Thoracic aorta (tissue), 2 donors: ENCODE data around the gene BPIFA2. TPM values are rescaled to one million over a fixed set of nuclear protein-coding genes. Genes with fewer than 3 reads are reported as not detected.
"Not testable (repeated sequence)": the region's sequence is repeated elsewhere in the genome, so short reads cannot be mapped to it uniquely, and the experiment has no call there.

Source experiments
- ATAC-seq: fragments of 150-250 bp; one replicate; pipeline ENCODE4 v1.8.0; 2017; ENCODE audit warnings: low read depth; ENCODE audit not compliant: insufficient number of reproducible peaks, low FRiP score
- DNase-seq: peaks from one replicate; pipeline ENCODE4 v3.0.0-alpha.2; 2020; ENCODE audit warnings: low spot score
- H3K27ac ChIP-seq, 2 donors: fragments of 200-600 bp; sonication (generic); 1 replicate in 1 of 2; 2 replicates in 1 of 2; pipeline ENCODE4 v1.5.1; 2016; ENCODE audit warnings: mild to moderate bottlenecking in 2 of 2, moderate library complexity in 2 of 2
- H3K27me3 ChIP-seq: fragments of 200-600 bp; sonication (generic); replicated peaks from 2 replicates; pipeline ENCODE4 v1.6.0; 2016; ENCODE audit warnings: mild to moderate bottlenecking; ENCODE audit not compliant: insufficient read depth
- H3K36me3 ChIP-seq: fragments of 200-600 bp; sonication (generic); one replicate; pipeline ENCODE4 v1.5.1; 2016
- H3K4me1 ChIP-seq, 2 donors: fragments of 200-600 bp; sonication (generic); 1 replicate in 1 of 2; 2 replicates in 1 of 2; pipeline versions ENCODE4 v1.5.1 to v1.6.0; 2016; ENCODE audit warnings: low read depth in 2 of 2, mild to moderate bottlenecking in 1 of 2; ENCODE audit not compliant: control insufficient read depth in 1 of 2
- H3K4me3 ChIP-seq: fragments of 200-600 bp; sonication (generic); 2 replicates; pipeline ENCODE4 v1.5.1; 2016; ENCODE audit warnings: mild to moderate bottlenecking
- H3K9me3 ChIP-seq: fragments of 200-600 bp; sonication (generic); 2 replicates; pipeline ENCODE4 v1.5.1; 2016
- total RNA-seq, 2 donors: library from RNA; depleted of rRNA; stranded (reverse); fragments of >200 nt; gene quantifications; one replicate each; pipeline versions ENCODE4 v1.1.0 to v1.2.3, GENCODE V29; 2016
- TF ChIP-seq, protein P1 (sequence below): fragments of 200-600 bp; sonication (generic); IDR thresholded peaks from one replicate; pipeline ENCODE4 v1.5.1; 2019; ENCODE audit warnings: antibody characterized with exemption

Gene BPIFA2
- total RNA-seq, 2 donors from 2014 or later = not detected

GRCh38 chr20:33183312-33183711 lies 15.4 kb downstream of the BPIFA2 start:
- H3K4me1 ChIP-seq = no peaks in the 10 kb centered on the region
- ATAC-seq = no peak
- TF ChIP-seq, protein P1, sequence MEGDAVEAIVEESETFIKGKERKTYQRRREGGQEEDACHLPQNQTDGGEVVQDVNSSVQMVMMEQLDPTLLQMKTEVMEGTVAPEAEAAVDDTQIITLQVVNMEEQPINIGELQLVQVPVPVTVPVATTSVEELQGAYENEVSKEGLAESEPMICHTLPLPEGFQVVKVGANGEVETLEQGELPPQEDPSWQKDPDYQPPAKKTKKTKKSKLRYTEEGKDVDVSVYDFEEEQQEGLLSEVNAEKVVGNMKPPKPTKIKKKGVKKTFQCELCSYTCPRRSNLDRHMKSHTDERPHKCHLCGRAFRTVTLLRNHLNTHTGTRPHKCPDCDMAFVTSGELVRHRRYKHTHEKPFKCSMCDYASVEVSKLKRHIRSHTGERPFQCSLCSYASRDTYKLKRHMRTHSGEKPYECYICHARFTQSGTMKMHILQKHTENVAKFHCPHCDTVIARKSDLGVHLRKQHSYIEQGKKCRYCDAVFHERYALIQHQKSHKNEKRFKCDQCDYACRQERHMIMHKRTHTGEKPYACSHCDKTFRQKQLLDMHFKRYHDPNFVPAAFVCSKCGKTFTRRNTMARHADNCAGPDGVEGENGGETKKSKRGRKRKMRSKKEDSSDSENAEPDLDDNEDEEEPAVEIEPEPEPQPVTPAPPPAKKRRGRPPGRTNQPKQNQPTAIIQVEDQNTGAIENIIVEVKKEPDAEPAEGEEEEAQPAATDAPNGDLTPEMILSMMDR = no peak

DNA sequence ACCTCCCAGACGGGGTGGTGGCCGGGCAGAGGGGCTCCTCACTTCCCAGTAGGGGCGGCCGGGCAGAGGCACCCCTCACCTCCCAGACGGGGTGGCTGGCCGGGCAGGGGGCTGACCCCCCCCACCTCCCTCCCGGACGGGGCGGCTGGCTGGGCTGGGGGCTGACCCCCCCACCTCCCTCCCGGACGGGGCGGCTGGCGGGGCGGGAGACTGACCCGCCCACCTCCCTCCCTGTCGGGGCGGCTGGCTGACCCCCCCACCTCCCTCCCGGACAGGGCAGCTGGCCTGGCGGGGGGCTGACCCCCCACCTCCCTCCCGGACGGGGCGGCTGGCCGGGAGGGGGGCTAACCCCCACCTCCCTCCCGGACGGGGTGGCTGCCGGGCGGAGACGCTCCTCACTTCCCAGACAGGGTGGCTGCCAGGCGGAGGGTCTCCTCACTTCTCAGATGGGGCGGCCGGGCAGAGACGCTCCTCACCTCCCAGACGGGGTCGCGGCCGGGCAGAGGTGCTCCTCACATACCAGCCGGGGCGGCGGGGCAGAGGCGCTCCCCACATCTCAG lies 17.2 kb downstream of the BPIFA2 start:
- not testable (repeated sequence) for DNase-seq, H3K4me1 ChIP-seq, H3K27me3 ChIP-seq, ATAC-seq, H3K36me3 ChIP-seq, H3K9me3 ChIP-seq, H3K4me3 ChIP-seq, H3K27ac ChIP-seq

More at GRCh38 chr20:33183312-33183711, 15.4 kb downstream of the BPIFA2 start:
- no peak for DNase-seq
- no peaks in the 10 kb centered on the region for H3K36me3 ChIP-seq
- H3K9me3 ChIP-seq = no peaks in the 10 kb centered on the region
- H3K4me3 ChIP-seq = no peak overlapping the region
- no peak overlapping the region for H3K27ac ChIP-seq
- H3K27me3 ChIP-seq = no peaks in the 10 kb centered on the region

DNA sequence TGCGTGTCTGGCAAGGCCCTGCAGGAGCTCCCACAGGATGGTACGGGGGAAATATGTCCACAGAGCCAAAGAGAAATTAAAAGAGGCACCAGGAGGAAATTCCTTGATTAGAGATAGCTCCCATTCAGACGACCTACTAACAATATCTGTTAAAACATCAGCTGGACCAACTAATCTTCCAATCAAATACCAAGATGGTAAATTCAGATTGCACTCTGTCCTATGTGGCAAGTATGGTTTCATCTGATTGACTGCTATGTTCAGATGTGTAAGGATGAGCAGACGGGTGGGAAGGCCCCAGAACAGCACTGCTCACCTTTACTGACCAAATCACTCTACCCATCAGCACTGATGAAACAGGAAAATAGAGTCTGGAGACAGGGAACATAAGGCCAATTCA lies 19.5 kb downstream of the BPIFA2 start:
- TF ChIP-seq, protein P1 = no peak
- H3K4me3 ChIP-seq = no peak overlapping the region
- ATAC-seq = no peak
- H3K27me3 ChIP-seq = no peaks in the 10 kb centered on the region
- H3K27ac ChIP-seq = no peak overlapping the region
- no peaks in the 10 kb centered on the region for H3K36me3 ChIP-seq
- no peaks in the 10 kb centered on the region for H3K4me1 ChIP-seq
- no peaks in the 10 kb centered on the region for H3K9me3 ChIP-seq
- DNase-seq = no peak

DNA sequence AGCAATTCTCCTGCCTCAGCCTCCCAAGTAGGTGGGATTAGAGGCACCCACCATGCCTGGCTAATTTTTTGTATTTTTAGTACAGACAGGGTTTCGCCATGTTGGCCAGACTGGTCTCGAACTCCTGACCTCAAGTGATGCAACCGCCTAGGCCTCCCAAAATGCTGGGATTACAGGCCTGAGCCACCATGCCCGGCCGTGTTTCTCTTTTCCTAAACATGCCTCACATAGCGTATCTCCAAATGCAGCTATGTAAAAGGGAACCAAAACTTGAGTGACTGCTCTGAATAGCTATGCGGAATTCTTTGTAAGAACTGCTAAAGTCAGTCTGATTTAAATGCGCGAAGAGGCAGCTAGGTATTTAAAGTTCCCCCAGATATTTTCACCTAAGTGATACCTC lies 20.5 kb downstream of the BPIFA2 start:
- TF ChIP-seq, protein P1 = no peak
- Histone ChIP-seq H3K9me3 (no peaks in the 10 kb centered on the region), H3K36me3 (no peaks in the 10 kb centered on the region)

DNA sequence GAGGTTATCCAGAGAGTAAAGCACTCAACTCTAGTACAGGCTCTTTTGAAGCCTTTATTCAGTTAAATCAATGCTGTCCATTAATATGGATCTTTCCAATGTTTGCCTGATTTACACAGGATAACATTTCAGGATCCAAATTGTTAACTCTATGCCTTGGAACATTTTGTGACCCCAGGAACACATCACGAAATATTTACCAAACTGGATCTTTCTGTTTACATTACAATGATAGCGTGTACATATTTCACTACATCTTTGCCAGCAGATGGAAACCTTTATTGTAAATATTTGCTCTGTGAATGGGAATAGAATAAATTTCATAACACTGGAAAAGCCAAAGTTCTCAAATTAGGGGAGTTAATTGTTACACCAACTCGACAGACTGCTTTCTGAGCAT lies 23.5 kb downstream of the BPIFA2 start:
- no peak overlapping the region for H3K4me3 ChIP-seq
- H3K36me3 ChIP-seq = no peaks in the 10 kb centered on the region
- H3K4me1 ChIP-seq = no peaks in the 10 kb centered on the region
- H3K27me3 ChIP-seq = no peaks in the 10 kb centered on the region
- no peaks in the 10 kb centered on the region for H3K9me3 ChIP-seq
- ATAC-seq (no peak), DNase-seq (no peak)
- H3K27ac ChIP-seq = no peak overlapping the region
- TF ChIP-seq, protein P1 = no peak

More for the DNA sequence above, 20.5 kb downstream of the BPIFA2 start:
- Histone ChIP-seq H3K27ac (no peak overlapping the region), H3K27me3 (no peaks in the 10 kb centered on the region), H3K4me1 (no peaks in the 10 kb centered on the region), H3K4me3 (no peak overlapping the region)
- no peak for ATAC-seq
- DNase-seq = no peak

GRCh38 chr20:33191955-33192354 lies 24.0 kb downstream of the BPIFA2 start:
- ATAC-seq (no peak), DNase-seq (no peak)
- TF ChIP-seq, protein P1 = no peak

More at GRCh38 chr20:33191955-33192354, 24.0 kb downstream of the BPIFA2 start:
- Histone ChIP-seq H3K4me3 (no peak overlapping the region), H3K36me3 (no peaks in the 10 kb centered on the region), H3K27me3 (no peaks in the 10 kb centered on the region), H3K9me3 (no peaks in the 10 kb centered on the region), H3K27ac (no peak overlapping the region), H3K4me1 (no peaks in the 10 kb centered on the region)
